ENCODE results near the gene SLC37A2.

DNA sequence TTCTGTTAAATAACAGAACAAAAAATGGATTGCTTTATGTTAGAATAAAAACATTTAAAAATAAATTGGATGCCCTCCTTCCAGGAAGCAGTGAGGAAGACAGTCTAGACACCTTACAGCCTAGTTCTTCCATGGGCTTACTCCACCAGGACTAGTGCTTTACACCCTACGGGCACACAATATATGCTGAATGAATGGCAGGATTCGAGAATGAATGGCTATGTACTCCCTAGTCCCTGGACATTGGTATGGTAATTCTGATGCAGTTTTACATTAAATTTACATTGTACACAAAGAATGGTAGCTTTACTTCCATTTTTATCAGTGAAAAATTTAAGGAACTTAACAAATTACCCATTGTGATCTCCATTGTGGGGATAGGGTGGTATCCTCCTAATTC lies 31.6 kb downstream of the SLC37A2 start:
- TF ChIP-seq, protein P1, sequence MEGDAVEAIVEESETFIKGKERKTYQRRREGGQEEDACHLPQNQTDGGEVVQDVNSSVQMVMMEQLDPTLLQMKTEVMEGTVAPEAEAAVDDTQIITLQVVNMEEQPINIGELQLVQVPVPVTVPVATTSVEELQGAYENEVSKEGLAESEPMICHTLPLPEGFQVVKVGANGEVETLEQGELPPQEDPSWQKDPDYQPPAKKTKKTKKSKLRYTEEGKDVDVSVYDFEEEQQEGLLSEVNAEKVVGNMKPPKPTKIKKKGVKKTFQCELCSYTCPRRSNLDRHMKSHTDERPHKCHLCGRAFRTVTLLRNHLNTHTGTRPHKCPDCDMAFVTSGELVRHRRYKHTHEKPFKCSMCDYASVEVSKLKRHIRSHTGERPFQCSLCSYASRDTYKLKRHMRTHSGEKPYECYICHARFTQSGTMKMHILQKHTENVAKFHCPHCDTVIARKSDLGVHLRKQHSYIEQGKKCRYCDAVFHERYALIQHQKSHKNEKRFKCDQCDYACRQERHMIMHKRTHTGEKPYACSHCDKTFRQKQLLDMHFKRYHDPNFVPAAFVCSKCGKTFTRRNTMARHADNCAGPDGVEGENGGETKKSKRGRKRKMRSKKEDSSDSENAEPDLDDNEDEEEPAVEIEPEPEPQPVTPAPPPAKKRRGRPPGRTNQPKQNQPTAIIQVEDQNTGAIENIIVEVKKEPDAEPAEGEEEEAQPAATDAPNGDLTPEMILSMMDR (optimal IDR thresholded peaks at IDR 0.05 in 1 of 3, IDR thresholded peaks at IDR 0.05 in 1 of 3, conservative IDR thresholded peaks at IDR 0.05 in 1 of 3; ENCODE audit: extremely low read depth in 1 of 3, insufficient read depth in 2 of 3, low read length in 3 of 3), result no peak
- TF ChIP-seq EZH2 (IDR thresholded peaks at IDR 0.05; ENCODE audit: low read length), result no peak

All from keratinocyte (primary cell).